Prostate gland (tissue), 2 donors: Measurements from ENCODE around the gene TCEAL2. TPM values are rescaled to one million over a fixed set of nuclear protein-coding genes. Genes with fewer than 3 reads are reported as not detected.
"Not testable (repeated sequence)": the region's sequence is repeated elsewhere in the genome, so short reads cannot be mapped to it uniquely, and the experiment has no call there.

ENCODE experiments used
- DNase-seq: peaks from one replicate; pipeline ENCODE4 v3.0.0-alpha.2; 2019; ENCODE audit warnings: low spot score
- H3K27ac ChIP-seq, 2 donors: fragments of 200-600 bp; sonication (generic); 2 replicates each; pipeline ENCODE4 v1.5.1; 2017 to 2019
- H3K27me3 ChIP-seq: fragments of 200-600 bp; sonication (generic); replicated peaks from 2 replicates; pipeline ENCODE4 v1.5.1; 2019; ENCODE audit not compliant: insufficient read depth
- H3K36me3 ChIP-seq, 2 donors: fragments of 200-600 bp; sonication (generic); 1 replicate in 1 of 2; 2 replicates in 1 of 2; pipeline versions ENCODE4 v1.5.1 to v1.8.1; 2017 to 2019
- H3K4me1 ChIP-seq: fragments of 200-600 bp; sonication (generic); replicated peaks from 2 replicates; pipeline ENCODE4 v1.5.1; 2019
- H3K4me3 ChIP-seq, 2 donors: fragments of 200-600 bp; sonication (generic); 2 replicates each; pipeline ENCODE4 v1.5.1; 2017 to 2019
- H3K9me3 ChIP-seq: fragments of 200-600 bp; sonication (generic); 2 replicates; pipeline ENCODE4 v1.5.1; 2017
- CTCF ChIP-seq, 4 experiments: fragments of 200-600 bp in 2 of 4; fragments of 450-650 bp in 2 of 4; sonication (generic) in 2 of 4; IDR thresholded peaks; 1 replicate in 3 of 4; 2 replicates in 1 of 4; pipeline ENCODE4 v1.5.1; 2016 to 2019; ENCODE audit warnings: antibody characterized with exemption in 4 of 4, mild to moderate bottlenecking in 2 of 4, moderate library complexity in 2 of 4
- POLR2A ChIP-seq: fragments of 450-650 bp; IDR thresholded peaks from one replicate; pipeline ENCODE4 v1.6.1; 2016; ENCODE audit warnings: antibody characterized with exemption, mild to moderate bottlenecking
- POLR2AphosphoS5 ChIP-seq: sonication (generic); formaldehyde crosslinking; IDR thresholded peaks from one replicate; pipeline ENCODE4 v1.6.1; 2017; ENCODE audit warnings: antibody characterized with exemption
- WGBS: methylation state at CpG from one replicate; pipeline ENCODE4 v1.1.5; 2018; 5-methylcytosine and 5-hydroxymethylcytosine counted together
- intact Hi-C: fragments of 100-400 bp; cut with DNase I; formaldehyde crosslinking; loops from one replicate; pipeline ENCODE4 v1.14.2; 2022
- total RNA-seq, 2 donors: library from RNA; depleted of rRNA; stranded (reverse); fragments of >200 nt; gene quantifications; one replicate each; pipeline ENCODE4 v1.1.0, GENCODE V29; 2016

TCEAL2 gene
- total RNA-seq: 10 to 100 TPM in 1 of 2 donors, 1 to 10 TPM in 1; 1.6 to 37.0 TPM

- DNase-seq: peak; percentile 25
- H3K4me3 ChIP-seq: peak within 1 kb of the TSS; percentile 10 to 22
- H3K36me3 ChIP-seq, H3K27ac ChIP-seq, H3K9me3 ChIP-seq, intact Hi-C loops, H3K4me1 ChIP-seq, H3K27me3 ChIP-seq: not testable (repeated sequence)
- WGBS: 0% methylated on average over 11 of the region's 38 CpGs
Observed at GRCh38 chrX:102125436-102125835, at the start of gene TCEAL2. TSS of gene TCEAL2 (plus strand) at chrX:102125679. CDS start at chrX:102126831, 1,152 bp downstream.

DNA sequence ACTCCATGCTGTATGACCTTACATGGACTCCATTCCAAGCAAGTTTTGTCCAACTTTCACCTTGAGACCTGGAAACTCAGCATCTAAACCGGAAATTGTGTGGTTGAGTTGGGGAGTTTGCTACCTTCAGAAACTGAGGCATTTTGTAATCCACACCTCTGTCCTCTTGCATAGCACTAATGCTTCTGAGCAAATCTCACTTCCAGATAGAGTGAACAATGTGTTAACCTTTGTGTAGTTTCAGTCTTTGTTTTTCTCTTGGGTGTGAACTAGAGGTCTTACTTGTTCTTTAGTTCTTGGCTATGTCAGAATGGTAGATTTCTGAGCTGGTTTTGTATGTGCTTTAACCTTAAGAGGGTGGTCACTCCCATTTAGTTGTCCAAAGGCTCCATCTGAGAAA lies 48.1 kb upstream of the TCEAL2 start:
- H3K4me3 ChIP-seq: no peak overlapping the region
- 77% methylated on average over 1 of the region's 1 CpG for WGBS
- H3K36me3 ChIP-seq: no peaks in the 10 kb centered on the region
- no peak for TF ChIP-seq CTCF (IDR thresholded peaks at IDR 0.05)
- TF ChIP-seq POLR2A: no peak
- no peak for TF ChIP-seq POLR2AphosphoS5
- no peak overlapping the region for H3K27ac ChIP-seq
- no peaks in the 10 kb centered on the region for H3K4me1 ChIP-seq
- no peaks in the 10 kb centered on the region for H3K9me3 ChIP-seq
- intact Hi-C loops: no loop called here
- no peak for DNase-seq
- H3K27me3 ChIP-seq: no peaks in the 10 kb centered on the region

DNA sequence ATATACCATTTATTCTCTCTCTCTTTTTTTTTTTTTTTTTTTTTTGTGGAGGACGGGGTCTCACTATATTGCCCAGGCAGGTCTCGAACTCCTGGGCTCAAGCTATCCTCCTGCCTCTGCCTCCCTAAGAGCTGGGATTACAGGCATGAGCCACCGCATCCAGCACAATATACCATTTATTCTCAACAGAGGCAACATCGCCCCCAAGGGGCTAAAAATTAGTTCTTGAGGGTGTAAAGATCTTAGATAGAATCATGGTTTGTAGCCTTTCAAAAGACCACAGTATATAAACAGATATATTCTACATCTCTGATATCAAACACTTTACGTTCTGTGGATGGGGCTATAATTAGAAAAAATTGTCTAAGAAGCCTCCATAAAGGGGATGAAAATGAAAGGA lies 39.8 kb upstream of the TCEAL2 start:
- Histone ChIP-seq H3K27ac (no peak overlapping the region), H3K9me3 (no peaks in the 10 kb centered on the region), H3K36me3 (no peaks in the 10 kb centered on the region), H3K4me3 (no peak overlapping the region), H3K4me1 (no peaks in the 10 kb centered on the region), H3K27me3 (no peaks in the 10 kb centered on the region)
- intact Hi-C loops: no loop called here
- 38% methylated on average over 5 of the region's 5 CpGs for WGBS
- DNase-seq: no peak
- TF ChIP-seq CTCF (IDR thresholded peaks at IDR 0.05): no peak

DNA sequence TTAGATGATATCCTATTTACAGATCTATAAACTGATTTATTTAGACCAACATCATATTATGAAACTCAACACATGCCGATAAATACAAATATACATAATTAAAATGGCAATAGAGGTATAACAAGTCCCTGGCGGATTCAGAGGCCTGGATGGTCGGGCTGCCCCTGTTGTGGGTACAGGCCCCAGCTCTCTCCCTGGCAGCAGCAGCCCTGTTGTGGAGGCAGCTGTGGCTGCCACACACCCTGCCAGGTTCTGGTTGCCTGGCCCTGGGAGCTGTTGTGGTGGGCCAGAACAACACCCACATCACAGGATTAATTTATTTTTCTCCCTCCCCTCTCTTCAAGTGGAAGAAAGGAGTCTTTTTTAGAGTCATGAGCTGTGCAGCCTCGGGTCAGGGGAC lies 12.1 kb upstream of the TCEAL2 start:
- Histone ChIP-seq H3K27me3 (no peaks in the 10 kb centered on the region), H3K4me1 (no peaks in the 10 kb centered on the region), H3K36me3 (no peaks in the 10 kb centered on the region), H3K27ac (no peak overlapping the region), H3K9me3 (no peaks in the 10 kb centered on the region), H3K4me3 (no peak overlapping the region)
- no peak for TF ChIP-seq CTCF (IDR thresholded peaks at IDR 0.05)
- no peak for TF ChIP-seq POLR2AphosphoS5
- TF ChIP-seq POLR2A: no peak
- no peak for DNase-seq
- intact Hi-C loops: no loop called here
- WGBS: 89% methylated on average over 4 of the region's 4 CpGs

- intact Hi-C loops: no loop called here
- no peaks in the 10 kb centered on the region for H3K36me3 ChIP-seq
- no peak overlapping the region for H3K27ac ChIP-seq
- no peak for DNase-seq
- TF ChIP-seq POLR2A: no peak
- TF ChIP-seq CTCF (IDR thresholded peaks at IDR 0.05): no peak
- no peak for TF ChIP-seq POLR2AphosphoS5
- no peaks in the 10 kb centered on the region for H3K9me3 ChIP-seq
- WGBS: no CpG with 5 or more reads among the region's 2 CpGs
- H3K27me3 ChIP-seq: no peaks in the 10 kb centered on the region
- H3K4me1 ChIP-seq: no peaks in the 10 kb centered on the region
- no peak overlapping the region for H3K4me3 ChIP-seq
Observed at GRCh38 chrX:102115748-102116147, 9.7 kb upstream of the TCEAL2 start.

- peak overlapping the region in 1 of 2 donors; percentile 22 for H3K4me3 ChIP-seq
- H3K27ac ChIP-seq, H3K4me1 ChIP-seq, intact Hi-C loops, H3K36me3 ChIP-seq, H3K9me3 ChIP-seq, DNase-seq, H3K27me3 ChIP-seq: not testable (repeated sequence)
- 9% methylated on average over 8 of the region's 10 CpGs for WGBS
Observed at GRCh38 chrX:102125014-102125413, 465 bp upstream of the TCEAL2 start.

GRCh38 chrX:102126080-102126818 lies 770 bp downstream of the TCEAL2 start:
- H3K9me3 ChIP-seq, intact Hi-C loops, H3K27ac ChIP-seq, H3K36me3 ChIP-seq, DNase-seq, H3K4me1 ChIP-seq, H3K27me3 ChIP-seq: not testable (repeated sequence)
- H3K4me3 ChIP-seq: peak overlapping the region; percentile 10 to 17
- 18% methylated on average over 19 of the region's 21 CpGs for WGBS
